ENCODE results near the gene SLC25A25. TPM values are rescaled to one million over a fixed set of nuclear protein-coding genes. Genes with fewer than 3 reads are reported as not detected.

The SLC25A25 gene
- total and polyA plus RNA-seq, 2 donors = 14.4 to 23.1 TPM

DNA sequence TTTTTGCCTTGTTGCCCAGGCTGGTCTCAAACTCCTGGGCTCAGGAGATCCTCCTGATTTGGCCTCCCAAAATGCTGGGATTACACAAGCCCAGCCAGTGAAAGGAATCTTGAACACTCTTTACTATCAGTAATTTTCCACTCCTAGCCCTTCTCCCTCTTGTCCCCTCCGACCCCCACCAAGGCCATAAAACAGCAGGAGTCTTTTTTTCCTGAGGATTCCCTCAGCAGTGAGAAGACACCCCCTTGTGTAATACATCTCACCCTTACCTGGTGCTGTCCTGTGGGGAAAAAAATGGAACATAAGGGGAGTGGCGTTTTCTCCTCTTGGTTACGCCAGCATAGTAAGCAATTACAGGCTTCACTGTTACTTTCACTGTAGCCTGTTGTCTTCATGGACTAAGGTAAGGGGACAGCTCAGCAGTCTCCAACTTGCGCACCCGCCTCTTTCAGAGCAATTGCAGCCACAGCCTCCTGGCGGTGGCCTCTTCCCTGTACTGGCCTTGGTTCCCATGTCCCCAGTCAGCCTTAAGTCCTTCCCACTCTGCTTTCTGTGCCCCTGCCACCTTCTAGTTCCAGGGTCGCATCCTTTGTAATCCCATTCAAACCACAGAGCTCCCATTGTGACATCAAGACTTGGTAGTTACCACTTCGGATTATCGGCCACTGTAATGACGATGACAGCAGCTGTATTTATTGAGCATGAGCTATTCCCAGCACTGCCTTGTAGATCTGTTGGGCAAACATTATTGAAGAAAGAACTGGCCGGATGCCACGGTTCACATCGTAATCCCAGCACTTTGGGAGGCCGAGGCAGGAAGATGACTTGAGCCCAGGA is 10.9 kb upstream of the SLC25A25 start:
- Histone ChIP-seq H3K4me1 (ENCODE audit: insufficient read depth) (no peaks in the 10 kb centered on the region), H3K27ac (ENCODE audit: low read depth) (no peak overlapping the region), H3K36me3 (ENCODE audit: insufficient read depth) (no peaks in the 10 kb centered on the region), H3K4me3 (ENCODE audit: low read depth, low read length) (no peak overlapping the region)
- WGBS = 75% methylated on average over 14 of the region's 14 CpGs
- DNase-seq (ENCODE audit: extremely low spot score) = no peak

DNA sequence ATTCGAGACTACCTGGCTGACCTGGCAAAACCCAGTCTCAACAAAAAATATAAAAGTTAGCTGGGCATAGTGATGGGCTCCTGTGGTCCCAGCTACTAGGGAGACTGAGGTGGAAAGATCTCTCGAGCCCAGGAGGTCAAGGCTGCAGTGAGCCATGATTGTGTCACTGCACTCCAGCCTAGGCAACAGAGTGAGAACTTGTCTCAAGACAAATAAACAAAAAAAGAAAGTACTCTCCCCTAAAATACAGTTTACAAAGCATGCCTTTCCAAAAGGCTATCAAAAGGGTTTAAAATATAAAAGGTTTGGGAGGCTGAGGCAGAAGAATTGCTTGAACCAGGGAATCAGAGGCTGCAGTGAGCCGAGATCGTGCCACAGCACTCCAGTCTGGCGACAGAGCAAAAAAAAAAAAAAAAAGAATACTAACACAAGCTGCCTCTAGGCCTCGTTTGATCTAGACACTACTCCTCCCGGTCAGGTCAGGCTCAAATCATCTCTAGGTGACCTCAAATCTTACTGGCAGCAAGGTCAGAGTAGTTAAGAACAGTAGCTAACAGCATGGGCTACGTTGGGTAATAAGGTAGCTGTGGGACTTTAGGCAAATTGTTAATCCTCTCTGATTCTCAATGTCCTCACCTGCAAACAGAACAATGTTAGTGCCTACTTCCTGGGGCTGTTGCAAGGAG is 10.2 kb upstream of the SLC25A25 start:
- Histone ChIP-seq H3K4me1 (ENCODE audit: insufficient read depth) (no peaks in the 10 kb centered on the region), H3K27ac (ENCODE audit: low read depth) (no peak overlapping the region), H3K36me3 (ENCODE audit: insufficient read depth) (no peaks in the 10 kb centered on the region), H3K4me3 (ENCODE audit: low read depth, low read length) (no peak overlapping the region)
- 84% methylated on average over 8 of the region's 8 CpGs for WGBS
- no peak for DNase-seq (ENCODE audit: extremely low spot score)

DNA sequence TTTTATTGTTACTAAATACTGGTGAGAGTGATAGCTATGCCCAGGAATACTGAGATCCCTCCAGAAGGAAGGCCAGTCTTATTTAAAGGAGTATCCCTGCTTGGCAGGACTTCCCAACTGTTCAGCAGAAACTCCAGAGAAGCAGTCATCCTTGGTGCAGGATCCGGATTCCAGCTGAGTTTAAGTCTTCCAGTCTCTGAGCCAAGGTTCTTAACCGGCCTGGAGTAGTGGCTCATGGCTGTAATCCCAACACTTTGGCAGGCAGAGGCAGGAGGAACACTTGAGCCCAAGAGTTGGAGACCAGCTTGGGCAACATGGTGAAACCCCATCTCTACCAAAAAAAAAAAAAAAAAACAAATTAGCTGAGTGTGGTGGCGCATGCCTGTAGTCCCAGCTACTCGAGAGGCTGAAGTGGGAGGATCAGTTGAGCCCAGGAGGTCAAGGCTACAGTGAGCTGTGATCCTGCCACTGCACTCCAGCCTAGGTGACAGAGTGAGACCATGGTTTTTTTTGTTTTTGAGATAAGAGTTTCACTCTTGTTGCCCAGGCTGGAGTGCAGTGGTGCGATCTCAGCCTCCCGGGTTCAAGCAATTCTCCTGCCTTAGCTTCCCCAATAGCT is 8.6 kb upstream of the SLC25A25 start:
- Histone ChIP-seq H3K4me1 (ENCODE audit: insufficient read depth) (no peaks in the 10 kb centered on the region), H3K27ac (ENCODE audit: low read depth) (no peak overlapping the region)
- no peak for DNase-seq (ENCODE audit: extremely low spot score)

GRCh38 chr9:128061275-128061960 is 6.6 kb upstream of the SLC25A25 start:
- Histone ChIP-seq H3K36me3 (ENCODE audit: insufficient read depth) (no peaks in the 10 kb centered on the region), H3K4me1 (ENCODE audit: insufficient read depth) (peaks cover 3% of the 10 kb centered on the region), H3K27ac (ENCODE audit: low read depth) (peak overlapping the region; percentile 39), H3K4me3 (ENCODE audit: low read depth, low read length) (no peak overlapping the region)
- WGBS = 72% methylated on average over 13 of the region's 13 CpGs
- DNase-seq (ENCODE audit: extremely low spot score) = no peak

More for the DNA sequence above, 8.6 kb upstream of the SLC25A25 start:
- Histone ChIP-seq H3K36me3 (ENCODE audit: insufficient read depth) (no peaks in the 10 kb centered on the region), H3K4me3 (ENCODE audit: low read depth, low read length) (no peak overlapping the region)
- 77% methylated on average over 6 of the region's 6 CpGs for WGBS

DNA sequence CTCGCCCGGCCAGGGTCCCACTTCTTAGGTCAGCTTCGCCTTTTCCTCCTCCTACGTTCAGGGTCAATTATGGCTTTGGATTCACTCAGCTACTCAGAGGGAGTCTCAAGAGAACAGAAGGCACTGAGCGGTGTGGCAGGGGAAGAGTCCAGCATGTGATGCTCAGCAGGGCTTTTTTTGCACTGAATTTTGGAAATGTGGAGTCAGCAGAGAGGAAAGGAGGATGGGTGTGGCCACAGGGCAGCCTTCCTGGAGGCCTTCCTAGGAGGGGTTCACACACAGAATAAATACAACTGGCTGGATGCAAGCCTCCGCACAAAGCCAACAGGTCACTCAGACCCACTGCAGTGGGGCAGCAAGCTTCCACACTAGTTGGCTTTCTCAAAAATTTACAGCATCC is 5.8 kb upstream of the SLC25A25 start:
- Histone ChIP-seq H3K4me3 (ENCODE audit: low read depth, low read length) (no peak overlapping the region), H3K27ac (ENCODE audit: low read depth) (no peak overlapping the region), H3K4me1 (ENCODE audit: insufficient read depth) (peaks cover 3% of the 10 kb centered on the region), H3K36me3 (ENCODE audit: insufficient read depth) (no peaks in the 10 kb centered on the region)
- WGBS = 62% methylated on average over 6 of the region's 6 CpGs
- DNase-seq (ENCODE audit: extremely low spot score) = no peak

DNA sequence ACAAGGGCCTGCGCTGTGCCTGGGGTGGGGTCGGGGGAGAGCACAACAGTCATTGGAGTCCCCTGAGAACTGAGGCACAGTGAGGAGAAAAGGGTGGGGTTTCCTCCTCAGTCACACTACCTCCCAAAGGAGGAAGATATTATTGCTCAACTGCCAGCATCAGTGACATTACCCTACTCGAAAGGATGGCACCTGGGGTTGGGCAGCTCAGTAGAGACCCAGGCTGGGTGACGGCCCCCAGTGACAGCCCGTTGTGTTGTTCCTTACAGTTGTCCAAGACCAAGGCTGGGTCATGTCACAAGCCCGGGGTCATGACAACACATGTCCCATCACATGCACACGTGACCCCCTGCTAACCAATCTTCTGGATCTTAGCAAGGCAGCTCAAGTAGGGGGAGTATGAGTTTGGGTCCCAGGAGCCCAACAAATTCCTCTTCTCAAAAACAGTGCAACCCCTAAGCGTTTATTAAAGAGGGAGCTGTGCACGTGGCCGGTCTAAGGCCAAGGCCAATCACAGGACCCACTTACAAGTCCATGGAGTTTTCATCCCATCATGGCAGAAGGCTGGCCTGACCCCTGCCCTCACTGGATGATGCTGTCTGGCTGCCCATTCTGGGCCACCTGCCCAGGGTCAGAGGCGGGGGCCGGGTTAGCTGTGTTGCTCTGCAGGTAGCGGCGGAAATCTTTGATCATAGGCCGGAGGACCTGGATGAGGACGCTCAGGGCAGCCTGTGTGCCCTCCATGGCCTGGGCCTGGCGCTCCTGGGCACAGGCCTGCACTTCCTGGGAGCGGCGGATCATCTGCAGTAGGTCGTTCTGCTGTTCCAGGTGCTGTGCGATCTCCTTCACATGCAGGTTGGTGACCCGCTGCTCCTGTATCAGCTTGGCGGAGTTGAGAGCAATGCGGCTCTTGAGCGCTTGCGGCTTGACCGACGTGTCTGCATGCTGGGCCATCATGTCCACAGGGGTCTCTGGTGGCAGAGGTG is 4.9 kb upstream of the SLC25A25 start:
- 93% methylated on average over 28 of the region's 28 CpGs for WGBS
- no peak for DNase-seq (ENCODE audit: extremely low spot score)
- Histone ChIP-seq H3K27ac (ENCODE audit: low read depth) (no peak overlapping the region), H3K36me3 (ENCODE audit: insufficient read depth) (no peaks in the 10 kb centered on the region), H3K4me3 (ENCODE audit: low read depth, low read length) (no peak overlapping the region), H3K4me1 (ENCODE audit: insufficient read depth) (peaks cover 3% of the 10 kb centered on the region)

GRCh38 chr9:128065907-128066712 is 1.9 kb upstream of the SLC25A25 start:
- Histone ChIP-seq H3K36me3 (ENCODE audit: insufficient read depth) (no peaks in the 10 kb centered on the region), H3K4me3 (ENCODE audit: low read depth, low read length) (peak overlapping the region; percentile 29), H3K4me1 (ENCODE audit: insufficient read depth) (peaks cover 3% of the 10 kb centered on the region), H3K27ac (ENCODE audit: low read depth) (no peak overlapping the region)
- 95% methylated on average over 18 of the region's 18 CpGs for WGBS
- DNase-seq (ENCODE audit: extremely low spot score) = no peak

DNA sequence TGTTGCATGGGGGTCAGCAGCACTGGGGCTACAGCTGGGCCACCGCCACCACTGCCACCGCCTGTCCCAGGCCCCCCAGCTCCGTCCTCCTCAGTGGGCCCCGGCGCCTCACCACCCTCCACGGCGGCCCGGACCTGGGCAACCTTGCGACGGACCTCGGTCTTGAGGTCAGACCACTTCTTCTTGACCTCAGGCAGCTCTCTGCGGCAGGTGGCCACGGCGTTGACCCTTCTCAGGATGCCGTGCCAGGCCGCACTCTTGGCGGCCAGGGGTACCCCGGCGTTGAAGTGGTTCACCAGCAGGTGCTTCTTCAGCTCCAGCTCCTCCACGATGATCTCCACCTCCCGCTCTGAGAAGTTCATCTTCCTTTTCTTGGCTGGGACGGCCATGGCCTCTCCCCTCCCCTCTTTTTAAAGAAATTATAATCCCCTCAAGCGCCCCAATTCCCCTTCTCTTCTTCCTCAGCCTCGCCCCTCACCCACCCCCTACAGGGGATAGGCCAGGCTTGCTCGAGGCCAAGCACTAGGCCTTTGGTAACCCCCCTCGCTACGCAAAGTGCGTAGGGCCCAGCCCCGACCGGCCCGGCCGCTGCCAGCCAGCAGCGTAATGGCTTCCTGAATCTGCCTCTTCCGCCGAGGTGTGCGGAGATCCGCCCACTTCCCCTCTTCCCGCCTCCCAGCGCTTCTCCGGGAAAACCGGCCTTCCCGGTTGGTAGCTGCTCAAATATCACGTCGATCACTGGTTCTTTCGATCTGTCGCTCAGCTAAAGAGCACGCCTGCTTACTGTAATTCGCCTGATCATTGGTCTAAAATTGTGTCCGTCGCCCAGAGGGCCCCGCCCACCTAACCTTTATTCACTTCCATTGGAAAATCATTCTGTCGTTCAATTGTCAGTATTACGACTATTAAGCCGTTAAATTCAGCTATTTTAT is 1.1 kb upstream of the SLC25A25 start, which contains the start of gene NAIF1:
Gene NAIF1 (minus strand): TSS at position 608 of the 932 bp plus-strand sequence. CDS start 219 bp downstream, at position 389.
- 37% methylated on average over 54 of the region's 54 CpGs for WGBS
- H3K4me3 ChIP-seq (ENCODE audit: low read depth, low read length) = peak within 1 kb of the TSS; percentile 82
- peaks cover 3% of the 10 kb centered on the region for H3K4me1 ChIP-seq (ENCODE audit: insufficient read depth)
- H3K27ac ChIP-seq (ENCODE audit: low read depth) = peak within 1 kb of the TSS; percentile 89
- peak; percentile 99 for DNase-seq (ENCODE audit: extremely low spot score)
- no peaks in the 10 kb centered on the region for H3K36me3 ChIP-seq (ENCODE audit: insufficient read depth)

GRCh38 chr9:128068386-128069205 is 564 bp downstream of the SLC25A25 start:
- peak overlapping the region; percentile 82 for H3K4me3 ChIP-seq (ENCODE audit: low read depth, low read length)
- no peak for DNase-seq (ENCODE audit: extremely low spot score)
- peaks cover 3% of the 10 kb centered on the region for H3K4me1 ChIP-seq (ENCODE audit: insufficient read depth)
- no peaks in the 10 kb centered on the region for H3K36me3 ChIP-seq (ENCODE audit: insufficient read depth)
- 2% methylated on average over 50 of the region's 50 CpGs for WGBS
- peak overlapping the region; percentile 75 for H3K27ac ChIP-seq (ENCODE audit: low read depth)

GRCh38 chr9:128070874-128071273 is 2.8 kb downstream of the SLC25A25 start:
- no peak for DNase-seq (ENCODE audit: extremely low spot score)
- Histone ChIP-seq H3K27ac (ENCODE audit: low read depth) (no peak overlapping the region), H3K4me3 (ENCODE audit: low read depth, low read length) (no peak overlapping the region), H3K4me1 (ENCODE audit: insufficient read depth) (peaks cover 3% of the 10 kb centered on the region), H3K36me3 (ENCODE audit: insufficient read depth) (no peaks in the 10 kb centered on the region)
- WGBS = 69% methylated on average over 7 of the region's 7 CpGs

All from urinary bladder (tissue), 4 donors.